Activated T-helper 17 cell treated with anti-CD3 and anti-CD28 coated beads, Interleukin-2, amount 50 U/mL, for 72 hours (primary cell): ENCODE results near the gene DSP. TPM values are rescaled to one million over a fixed set of nuclear protein-coding genes. Genes with fewer than 3 reads are reported as not detected.
A peak's percentile ranks its signal among the peaks of the same experiment; 100 is the strongest.

ENCODE experiments used
- ATAC-seq: fragments of 150-1000 bp; cut with Tn5 transposase; replicated peaks from 2 replicates; pipeline ENCODE4 v1.10.0; 2021; ENCODE audit warnings: mild to moderate bottlenecking, moderate library complexity
- H3K27ac Mint-ChIP-seq: one replicate; pipeline ENCODE4 v1.8.0; 2022; ENCODE audit warnings: mixed read lengths
- H3K27me3 Mint-ChIP-seq: one replicate; pipeline ENCODE4 v1.8.0; 2022; ENCODE audit warnings: mixed read lengths
- H3K36me3 Mint-ChIP-seq: one replicate; pipeline ENCODE4 v1.8.0; 2022; ENCODE audit warnings: low read depth, mild to moderate bottlenecking, mixed read lengths
- H3K4me1 Mint-ChIP-seq: one replicate; pipeline ENCODE4 v1.8.0; 2022; ENCODE audit warnings: mixed read lengths
- H3K4me3 Mint-ChIP-seq: one replicate; pipeline ENCODE4 v1.8.0; 2022; ENCODE audit warnings: mild to moderate bottlenecking, mixed read lengths
- H3K9me3 Mint-ChIP-seq: one replicate; pipeline ENCODE4 v1.8.0; 2022; ENCODE audit warnings: mixed read lengths
- total RNA-seq, 2 donors: library from RNA; stranded (reverse); gene quantifications; one replicate each; pipeline ENCODE4 v1.2.3, GENCODE V29; 2022

The DSP gene
- under 1 TPM in 1 of 2 donors, not detected in 1; 0.05 TPM for total RNA-seq

GRCh38 chr6:7541175-7542064 lies at the start of gene DSP:
TSS of gene DSP (plus strand) at chr6:7541671. CDS start at chr6:7541916, 245 bp downstream.
- no peaks in the 10 kb centered on the region for H3K4me1 Mint-ChIP-seq
- H3K27ac Mint-ChIP-seq = no peak within 1 kb of the TSS
- H3K9me3 Mint-ChIP-seq = no peaks in the 10 kb centered on the region
- peaks cover 57% of the 10 kb centered on the region for H3K27me3 Mint-ChIP-seq
- peak; percentile 78 for ATAC-seq
- peak within 1 kb of the TSS; percentile 68 for H3K4me3 Mint-ChIP-seq
- no peaks in the 10 kb centered on the region for H3K36me3 Mint-ChIP-seq

GRCh38 chr6:7493866-7494265 lies 47.6 kb upstream of the DSP start:
- H3K36me3 Mint-ChIP-seq = no peaks in the 10 kb centered on the region
- no peak overlapping the region for H3K4me3 Mint-ChIP-seq
- H3K4me1 Mint-ChIP-seq = no peaks in the 10 kb centered on the region
- ATAC-seq = no peak
- peaks cover 14% of the 10 kb centered on the region for H3K27me3 Mint-ChIP-seq
- H3K27ac Mint-ChIP-seq = no peak overlapping the region
- H3K9me3 Mint-ChIP-seq = no peaks in the 10 kb centered on the region

GRCh38 chr6:7494638-7495037 lies 46.8 kb upstream of the DSP start:
- Mint-ChIP-seq H3K36me3 (no peaks in the 10 kb centered on the region), H3K27ac (no peak overlapping the region), H3K27me3 (peaks cover 14% of the 10 kb centered on the region), H3K4me3 (no peak overlapping the region), H3K4me1 (no peaks in the 10 kb centered on the region), H3K9me3 (no peaks in the 10 kb centered on the region)
- ATAC-seq = no peak

GRCh38 chr6:7496266-7496875 lies 45.1 kb upstream of the DSP start:
- Mint-ChIP-seq H3K4me3 (no peak overlapping the region), H3K4me1 (no peaks in the 10 kb centered on the region), H3K9me3 (no peaks in the 10 kb centered on the region), H3K27me3 (peaks cover 21% of the 10 kb centered on the region), H3K27ac (no peak overlapping the region), H3K36me3 (no peaks in the 10 kb centered on the region)
- no peak for ATAC-seq

DNA sequence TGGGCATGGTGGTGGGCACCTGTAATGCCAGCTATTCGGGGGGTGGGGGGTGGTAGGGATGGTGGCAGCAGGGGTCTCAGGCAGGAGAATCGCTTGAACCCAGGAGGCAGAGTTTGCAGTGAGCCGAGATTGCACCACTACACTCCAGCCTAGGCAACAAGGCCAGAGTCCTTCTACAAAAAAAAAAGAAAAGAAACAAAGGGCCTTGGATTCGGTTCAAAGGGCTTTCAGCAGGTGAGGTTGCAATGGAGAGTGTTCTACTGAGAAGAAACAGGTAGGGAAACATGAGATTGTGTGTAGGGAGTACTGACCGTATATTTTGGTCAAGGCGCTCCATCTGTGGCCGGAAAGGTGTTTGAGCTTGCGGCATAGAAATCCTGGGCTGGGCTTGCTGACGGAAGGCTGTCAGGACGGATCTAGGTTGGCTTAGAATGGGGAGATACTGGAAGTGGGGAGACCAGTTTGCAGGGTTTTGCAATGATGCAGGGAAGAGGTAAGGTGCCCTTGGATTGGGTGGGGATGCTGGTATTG lies 40.7 kb upstream of the DSP start:
- no peak for ATAC-seq
- H3K27ac Mint-ChIP-seq = no peak overlapping the region

GRCh38 chr6:7502743-7503142 lies 38.7 kb upstream of the DSP start:
- Mint-ChIP-seq H3K9me3 (no peaks in the 10 kb centered on the region), H3K36me3 (no peaks in the 10 kb centered on the region), H3K4me3 (no peak overlapping the region), H3K4me1 (no peaks in the 10 kb centered on the region), H3K27ac (no peak overlapping the region), H3K27me3 (peaks cover 23% of the 10 kb centered on the region)
- no peak for ATAC-seq

More for the DNA sequence above, 40.7 kb upstream of the DSP start:
- Mint-ChIP-seq H3K27me3 (peaks cover 22% of the 10 kb centered on the region), H3K4me1 (no peaks in the 10 kb centered on the region), H3K4me3 (no peak overlapping the region), H3K9me3 (no peaks in the 10 kb centered on the region), H3K36me3 (no peaks in the 10 kb centered on the region)

DNA sequence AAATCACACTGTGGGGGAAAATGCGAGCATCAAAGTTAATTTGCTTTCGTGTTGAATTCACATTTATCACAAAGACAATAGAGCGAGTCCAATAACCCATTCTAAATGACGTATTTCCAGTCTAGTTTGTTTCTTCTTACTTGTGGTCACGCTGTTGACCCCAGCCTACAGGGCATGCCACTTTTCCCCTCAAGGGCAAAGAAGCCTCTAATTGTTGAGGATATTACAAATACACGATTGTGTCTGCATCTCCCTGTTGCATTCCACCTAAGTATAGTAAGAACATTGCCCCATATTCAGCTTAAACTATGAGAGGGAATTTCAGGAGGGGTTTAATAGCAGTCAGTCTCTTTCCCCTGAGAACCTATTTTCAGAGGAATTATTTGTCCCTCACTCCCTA lies 37.4 kb upstream of the DSP start:
- no peaks in the 10 kb centered on the region for H3K36me3 Mint-ChIP-seq
- no peak overlapping the region for H3K27ac Mint-ChIP-seq
- no peak overlapping the region for H3K4me3 Mint-ChIP-seq
- no peaks in the 10 kb centered on the region for H3K9me3 Mint-ChIP-seq
- H3K27me3 Mint-ChIP-seq = peaks cover 23% of the 10 kb centered on the region
- H3K4me1 Mint-ChIP-seq = no peaks in the 10 kb centered on the region
- ATAC-seq = no peak

DNA sequence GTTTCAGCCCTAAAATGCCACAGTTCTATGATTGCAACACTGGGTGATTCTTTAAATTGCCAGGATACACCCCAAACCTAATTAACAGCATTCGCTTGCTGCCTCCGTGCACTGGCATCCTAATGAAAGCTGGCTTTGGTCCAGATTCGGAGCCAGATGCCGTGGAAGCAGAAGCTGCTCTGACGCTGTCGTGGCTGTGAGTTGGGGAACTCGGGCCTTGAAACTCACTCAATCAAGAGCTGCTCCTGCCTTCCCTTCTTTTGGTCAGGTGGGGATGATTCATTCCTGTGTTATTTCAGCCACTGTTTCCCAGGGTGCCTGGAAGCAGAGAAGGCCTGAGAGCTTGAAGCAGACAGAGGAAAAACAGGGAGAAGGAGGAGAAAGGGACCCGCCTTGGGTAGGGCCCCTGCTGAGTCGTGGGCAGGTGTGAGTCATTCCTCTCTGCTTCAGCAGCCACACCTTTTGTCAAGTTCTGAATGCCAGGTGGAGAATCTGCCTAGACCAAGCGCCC lies 36.2 kb upstream of the DSP start:
- H3K4me1 Mint-ChIP-seq = no peaks in the 10 kb centered on the region
- ATAC-seq = peak; percentile 45
- H3K27ac Mint-ChIP-seq = no peak overlapping the region
- peaks cover 26% of the 10 kb centered on the region for H3K27me3 Mint-ChIP-seq
- H3K36me3 Mint-ChIP-seq = no peaks in the 10 kb centered on the region
- H3K9me3 Mint-ChIP-seq = no peaks in the 10 kb centered on the region
- H3K4me3 Mint-ChIP-seq = no peak overlapping the region

- H3K27ac Mint-ChIP-seq = no peak overlapping the region
- H3K4me3 Mint-ChIP-seq = no peak overlapping the region
- H3K4me1 Mint-ChIP-seq = no peaks in the 10 kb centered on the region
- no peak for ATAC-seq
- H3K9me3 Mint-ChIP-seq = no peaks in the 10 kb centered on the region
- H3K27me3 Mint-ChIP-seq = peaks cover 19% of the 10 kb centered on the region
- no peaks in the 10 kb centered on the region for H3K36me3 Mint-ChIP-seq
Measured at GRCh38 chr6:7507600-7507999, 33.9 kb upstream of the DSP start.

GRCh38 chr6:7512320-7512719 lies 29.2 kb upstream of the DSP start:
- Mint-ChIP-seq H3K27me3 (peaks cover 10% of the 10 kb centered on the region), H3K4me1 (no peaks in the 10 kb centered on the region), H3K36me3 (no peaks in the 10 kb centered on the region), H3K4me3 (no peak overlapping the region), H3K27ac (no peak overlapping the region), H3K9me3 (no peaks in the 10 kb centered on the region)
- no peak for ATAC-seq

DNA sequence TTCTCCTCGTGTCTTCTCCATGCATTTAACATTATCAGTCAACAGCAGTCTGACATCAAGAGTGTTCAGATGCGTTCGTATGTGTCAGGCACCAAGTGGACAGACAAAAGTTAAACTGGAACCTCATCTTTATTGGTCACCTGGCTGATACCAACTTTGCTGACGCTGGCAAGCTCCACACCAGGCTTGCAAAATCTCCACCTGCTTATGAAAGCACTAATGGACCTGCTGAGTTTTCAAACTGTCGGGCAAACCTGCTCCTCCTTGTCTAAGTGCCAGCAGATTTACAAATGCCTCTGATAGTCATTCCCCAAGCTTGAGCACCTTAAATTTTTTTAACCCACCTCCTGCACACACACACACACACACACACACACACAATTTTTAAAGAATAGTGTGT lies 27.9 kb upstream of the DSP start:
- Mint-ChIP-seq H3K9me3 (no peaks in the 10 kb centered on the region), H3K27ac (no peak overlapping the region), H3K36me3 (no peaks in the 10 kb centered on the region), H3K4me3 (no peak overlapping the region), H3K4me1 (no peaks in the 10 kb centered on the region), H3K27me3 (peaks cover 7% of the 10 kb centered on the region)
- ATAC-seq = no peak

GRCh38 chr6:7515363-7515762 lies 26.1 kb upstream of the DSP start:
- ATAC-seq = no peak
- peaks cover 6% of the 10 kb centered on the region for H3K27me3 Mint-ChIP-seq
- H3K4me3 Mint-ChIP-seq = no peak overlapping the region
- no peaks in the 10 kb centered on the region for H3K9me3 Mint-ChIP-seq
- no peaks in the 10 kb centered on the region for H3K4me1 Mint-ChIP-seq
- H3K27ac Mint-ChIP-seq = no peak overlapping the region
- no peaks in the 10 kb centered on the region for H3K36me3 Mint-ChIP-seq

- H3K27ac Mint-ChIP-seq = no peak overlapping the region
- H3K27me3 Mint-ChIP-seq = peaks cover 13% of the 10 kb centered on the region
- H3K9me3 Mint-ChIP-seq = no peaks in the 10 kb centered on the region
- no peak for ATAC-seq
- H3K4me3 Mint-ChIP-seq = no peak overlapping the region
- no peaks in the 10 kb centered on the region for H3K36me3 Mint-ChIP-seq
- H3K4me1 Mint-ChIP-seq = no peaks in the 10 kb centered on the region
Measured at GRCh38 chr6:7518877-7519276, 22.6 kb upstream of the DSP start.

DNA sequence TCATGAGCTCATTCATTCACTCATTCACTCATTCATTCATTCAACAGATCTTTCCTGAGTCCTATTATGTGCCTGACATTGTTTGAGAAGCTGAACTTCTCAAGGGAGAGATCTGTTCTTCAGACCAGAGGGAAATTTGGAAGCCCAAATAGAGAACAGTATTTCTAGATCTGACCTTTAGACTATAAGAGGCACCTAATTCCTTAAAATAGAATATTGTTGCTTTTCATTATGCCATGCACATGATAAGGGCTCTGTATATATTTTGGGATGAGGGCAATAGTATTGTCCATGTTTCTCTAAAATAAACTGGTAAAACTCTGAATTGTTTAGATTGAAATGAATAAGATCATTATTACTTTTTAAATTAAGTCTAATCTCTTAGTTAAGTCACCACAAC lies 18.6 kb upstream of the DSP start:
- no peak overlapping the region for H3K4me3 Mint-ChIP-seq
- no peak for ATAC-seq
- H3K36me3 Mint-ChIP-seq = no peaks in the 10 kb centered on the region
- no peaks in the 10 kb centered on the region for H3K4me1 Mint-ChIP-seq
- H3K9me3 Mint-ChIP-seq = no peaks in the 10 kb centered on the region
- H3K27me3 Mint-ChIP-seq = peaks cover 37% of the 10 kb centered on the region
- no peak overlapping the region for H3K27ac Mint-ChIP-seq

DNA sequence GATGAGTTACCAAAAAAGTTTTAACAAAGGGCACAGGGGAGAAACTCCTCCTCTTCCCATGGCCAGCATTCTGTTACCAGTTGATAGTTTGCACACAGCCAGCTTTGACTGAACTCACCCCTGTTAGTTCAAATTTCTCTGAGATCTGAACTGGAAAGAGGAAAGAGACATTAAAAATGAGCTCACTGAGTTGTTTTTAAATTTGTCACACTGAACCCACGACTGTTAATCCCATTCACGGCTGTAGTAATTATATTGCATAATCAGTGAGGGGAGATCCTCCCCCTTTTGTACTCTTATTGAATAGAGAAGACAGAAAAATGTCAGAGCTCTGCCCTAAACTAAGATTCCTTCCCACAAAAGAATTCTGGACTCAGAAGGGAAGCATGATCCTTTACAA lies 17.5 kb upstream of the DSP start:
- no peak for ATAC-seq
- Mint-ChIP-seq H3K9me3 (no peaks in the 10 kb centered on the region), H3K36me3 (no peaks in the 10 kb centered on the region), H3K4me3 (no peak overlapping the region), H3K27ac (no peak overlapping the region), H3K27me3 (peaks cover 42% of the 10 kb centered on the region), H3K4me1 (no peaks in the 10 kb centered on the region)
